Tibial nerve (tissue), 4 donors: ENCODE measurements around the gene CDH13.

Experiments
- CTCF ChIP-seq, 5 experiments: fragments of 200-600 bp in 3 of 5; fragments of 450-650 bp in 2 of 5; sonication (generic) in 3 of 5; IDR thresholded peaks; one replicate each; pipeline ENCODE4 v1.5.1; 2016 to 2019; ENCODE audit warnings: antibody characterized with exemption in 5 of 5, mild to moderate bottlenecking in 3 of 5, moderate library complexity in 2 of 5
- EP300 ChIP-seq, 2 donors: sonication (generic); formaldehyde crosslinking; IDR thresholded peaks; one replicate each; pipeline ENCODE4 v1.6.1; 2017; ENCODE audit warnings: antibody characterized with exemption in 2 of 2, mild to moderate bottlenecking in 1 of 2

GRCh38 chr16:83336603-83337002 is 709.8 kb downstream of the CDH13 start:
- TF ChIP-seq CTCF (IDR thresholded peaks at IDR 0.05), result no peak
- peak in 1 of 2 donors; percentile 7 for TF ChIP-seq EP300 (IDR thresholded peaks at IDR 0.05)
